ENCODE results near the gene CGREF1.

- TF ChIP-seq CTCF (IDR thresholded peaks at IDR 0.05; ENCODE audit: borderline replicate concordance, extremely low read depth, low read length, poor library complexity, severe bottlenecking) (no peak), EZH2 (IDR thresholded peaks at IDR 0.05; ENCODE audit: borderline replicate concordance, low read depth, low read length, severe bottlenecking) (no peak)
Measured at GRCh38 chr2:27118525-27119329, at the start of gene CGREF1.

All from DND-41 (cell line).